Activated naive CD4-positive, alpha-beta T cell treated with Interleukin-2 at 50 U/mL for 16 hours (primary cell): ENCODE results near the gene ALKBH3.
A peak's percentile ranks its signal among the peaks of the same experiment; 100 is the strongest.

Experiments used
- DNase-seq: peaks from one replicate; pipeline ENCODE4 v3.0.0-alpha.2; 2020

ALKBH3 gene

DNA sequence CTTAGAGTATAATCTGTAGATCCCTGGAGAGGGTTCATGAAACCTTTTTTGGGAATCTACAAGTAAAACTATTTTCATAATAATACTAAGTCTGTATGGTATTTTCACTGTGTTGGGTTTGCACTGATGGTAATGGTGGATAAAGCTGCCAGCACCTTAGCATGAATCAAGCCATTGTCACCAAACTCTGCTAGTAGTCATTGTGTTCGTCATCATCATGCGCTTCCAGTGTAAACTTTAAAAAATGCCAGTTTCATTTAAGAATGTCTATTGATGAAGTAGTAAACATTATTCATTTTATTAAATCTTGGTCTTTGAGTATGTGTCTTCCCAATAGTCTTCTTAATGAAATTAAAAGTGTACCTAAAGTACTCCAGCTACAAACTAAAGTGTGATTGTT, 15.0 kb downstream of the ALKBH3 start:
- no peak for DNase-seq

DNA sequence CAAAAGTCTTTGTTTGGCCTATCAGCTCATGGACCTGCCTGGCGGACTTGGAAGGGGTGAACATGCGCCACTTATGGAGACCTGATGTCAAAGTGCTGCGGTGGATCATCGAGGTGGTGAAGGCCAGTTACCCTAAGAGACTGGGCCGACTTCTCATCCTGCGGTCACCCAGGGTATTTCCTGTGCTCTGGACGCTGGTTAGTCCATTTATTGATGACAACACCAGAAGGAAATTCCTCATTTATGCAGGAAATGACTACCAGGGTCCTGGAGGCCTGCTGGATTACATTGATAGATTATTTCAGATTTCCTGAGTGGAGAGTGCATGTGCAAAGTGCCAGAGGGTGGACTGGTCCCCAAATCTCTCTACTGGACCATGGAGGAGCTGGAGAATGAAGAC, 17.9 kb downstream of the ALKBH3 start:
- no peak for DNase-seq

DNA sequence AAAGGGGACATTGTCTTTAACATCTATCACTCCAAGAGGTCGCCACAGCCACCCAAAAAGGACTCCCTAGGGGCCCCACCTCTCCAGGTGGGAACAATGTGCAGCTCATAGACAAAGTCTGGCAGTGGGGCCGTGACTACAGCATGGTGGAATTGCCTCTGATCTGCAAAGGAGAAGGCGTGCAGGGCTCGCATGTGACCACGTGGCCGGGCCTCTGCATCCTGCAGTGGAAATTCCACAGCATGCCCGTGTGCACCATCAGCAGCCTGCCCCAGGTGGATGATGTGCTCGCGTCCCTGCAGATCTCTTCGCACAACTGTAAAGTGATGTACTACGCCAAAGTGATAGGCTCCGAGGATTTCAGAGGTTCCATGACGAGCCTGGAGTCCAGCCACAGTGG, 18.5 kb downstream of the ALKBH3 start:
- DNase-seq, result no peak

DNA sequence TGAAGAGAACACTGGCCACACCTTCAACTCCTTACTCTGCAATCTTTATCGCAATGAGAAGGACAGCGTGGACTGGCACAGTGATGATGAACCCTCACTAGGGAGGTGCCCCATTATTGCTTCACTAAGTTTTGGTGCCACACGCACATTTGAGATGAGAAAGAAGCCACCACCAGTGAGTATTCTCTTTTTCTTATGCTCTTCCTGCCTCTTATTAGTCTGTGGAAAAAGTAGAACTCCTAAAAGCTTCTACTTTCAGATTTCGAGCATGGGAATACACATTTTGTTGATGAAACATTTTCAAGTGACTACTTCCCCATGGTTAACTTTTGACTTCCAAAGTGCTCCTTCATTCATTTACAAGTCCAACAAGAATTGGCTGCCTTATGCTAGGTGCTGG, 20.9 kb downstream of the ALKBH3 start:
- no peak for DNase-seq

DNA sequence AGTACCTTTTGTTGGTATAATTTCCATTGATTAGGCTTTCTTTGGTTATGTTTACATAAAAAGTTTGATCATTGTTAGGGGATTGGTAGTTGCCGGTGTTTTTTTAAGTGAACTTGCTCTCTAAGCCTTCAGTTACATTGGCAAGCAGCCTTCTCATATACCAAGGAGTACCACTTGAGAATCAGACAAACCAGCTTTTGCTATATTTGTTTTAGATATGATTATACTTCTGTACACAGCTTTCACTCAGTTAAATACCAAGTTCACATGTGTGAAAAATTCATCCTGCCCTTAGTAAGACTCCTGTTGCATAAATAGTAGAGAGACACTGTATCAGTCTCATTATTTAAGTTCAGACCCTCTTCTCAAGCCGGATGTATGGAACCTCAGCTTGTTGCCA, 22.4 kb downstream of the ALKBH3 start:
- no peak for DNase-seq

DNA sequence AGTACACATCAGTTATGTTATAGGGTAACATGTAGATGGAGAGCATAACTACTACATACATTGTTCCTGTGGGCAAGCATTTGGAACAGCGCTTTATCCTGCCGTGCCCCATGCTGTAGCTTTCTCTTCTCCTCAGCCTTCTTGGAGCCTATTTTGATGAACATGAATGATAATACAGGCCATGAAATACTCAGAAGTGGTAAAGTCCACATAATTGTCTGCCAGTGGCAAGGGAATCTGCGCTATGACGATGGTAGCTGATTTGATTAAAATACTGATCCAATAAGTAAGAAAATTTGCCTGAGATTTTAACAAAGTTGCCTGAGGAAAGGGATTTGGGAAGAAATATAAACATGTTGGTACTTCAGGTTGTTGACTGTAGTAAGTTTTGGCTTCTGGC, 23.3 kb downstream of the ALKBH3 start:
- no peak for DNase-seq

DNA sequence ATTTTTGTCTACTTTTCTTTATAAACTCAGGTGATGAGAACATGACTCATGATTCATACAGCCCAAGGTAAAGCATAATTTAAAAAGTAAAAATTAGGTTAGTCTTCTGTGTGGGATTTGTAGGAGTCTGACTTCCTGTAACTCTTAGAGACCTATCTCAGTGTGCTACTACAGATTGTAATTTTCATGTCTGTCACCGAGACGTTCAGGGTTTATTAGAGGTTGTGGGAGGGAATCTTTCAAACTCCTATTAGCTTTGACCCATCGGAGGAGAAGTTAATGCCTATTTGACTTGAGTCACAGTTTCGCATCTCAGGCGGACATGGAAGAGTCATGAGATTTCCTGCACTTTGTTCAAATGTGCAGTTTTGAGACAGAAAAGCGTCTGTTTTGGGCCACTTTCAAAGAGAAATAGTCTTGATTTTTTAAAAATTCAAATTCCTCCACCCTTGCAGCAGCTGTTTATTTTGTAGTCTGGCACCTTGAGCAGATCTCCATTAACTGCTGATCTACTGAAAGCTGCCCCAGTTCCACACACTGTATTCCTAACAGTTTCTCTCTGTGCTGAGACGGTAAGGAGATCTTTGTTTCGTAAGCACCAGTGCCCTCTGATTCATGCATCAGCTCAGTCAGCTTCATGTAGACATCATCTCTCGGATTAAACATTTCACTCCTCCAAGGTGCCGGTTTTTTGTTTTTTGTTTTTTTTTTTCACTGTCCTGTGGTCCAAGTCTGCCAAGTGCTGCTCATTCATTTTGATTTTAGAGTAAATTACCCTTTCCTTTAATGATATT, 24.3 kb downstream of the ALKBH3 start:
- DNase-seq, result no peak

DNA sequence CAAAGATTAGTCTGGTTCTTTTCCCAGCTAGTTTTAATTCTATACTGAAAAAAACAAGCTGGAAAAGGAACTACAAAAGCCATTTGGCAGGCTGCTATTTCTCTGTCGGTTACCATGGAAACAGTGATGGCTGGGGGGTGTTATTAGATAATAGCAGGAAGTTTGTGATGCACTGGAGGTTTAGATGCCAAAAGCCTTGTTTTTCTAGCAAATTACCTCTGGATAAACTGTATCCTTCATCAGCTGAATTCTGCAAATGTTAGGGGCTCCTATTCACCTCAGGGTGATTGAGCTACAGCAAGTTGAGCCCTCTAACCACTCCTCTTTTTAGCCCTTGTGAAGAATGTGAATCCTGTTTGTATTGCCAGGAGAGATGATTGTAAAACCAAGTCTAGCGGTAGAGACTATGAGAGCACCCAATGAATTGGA, 25.2 kb downstream of the ALKBH3 start:
- DNase-seq, result no peak

DNA sequence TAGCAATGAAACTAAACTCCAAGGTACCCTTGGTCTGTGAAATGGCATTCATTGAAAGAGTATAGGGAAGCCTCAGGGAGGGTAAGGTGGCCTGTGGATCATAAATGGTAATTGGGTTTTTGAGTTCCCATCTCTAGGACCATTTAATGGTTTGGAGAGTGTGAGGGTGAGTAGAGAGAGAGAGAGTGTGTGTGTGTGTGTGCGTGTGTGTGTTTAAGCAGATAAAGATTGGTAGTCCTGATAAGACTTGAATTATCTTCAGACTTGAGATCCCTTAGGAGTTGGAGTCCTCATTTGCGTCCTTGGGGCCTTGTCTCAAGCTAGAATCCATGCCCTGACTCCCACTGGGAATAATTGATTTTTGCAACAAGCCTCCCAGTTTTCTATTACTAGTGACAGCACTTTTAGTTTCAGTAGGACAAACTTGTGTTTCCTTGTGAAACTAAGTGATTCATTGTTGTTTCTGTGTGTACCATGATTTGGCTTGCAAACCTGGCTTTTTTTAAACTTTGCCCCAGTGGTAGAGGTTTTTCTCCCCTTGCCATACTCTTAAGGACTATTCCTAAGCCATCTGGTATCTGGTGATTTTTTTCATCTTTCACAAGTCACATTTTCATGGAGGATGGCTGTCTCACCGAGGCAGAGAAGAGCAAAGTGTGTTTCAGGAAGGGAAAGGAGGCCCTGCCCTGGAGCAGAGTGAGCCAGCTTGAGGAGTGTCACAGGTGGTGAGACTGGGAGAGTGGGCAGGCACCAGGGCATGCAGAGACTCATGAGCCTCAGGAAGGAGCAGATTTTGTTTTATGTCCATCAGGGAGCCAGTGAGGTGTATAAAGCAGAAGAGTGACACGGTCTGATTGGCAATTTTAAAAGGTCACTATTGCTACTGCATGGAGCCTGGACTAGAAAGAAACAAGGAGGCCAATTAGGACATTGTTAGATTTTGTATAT, 26.7 kb downstream of the ALKBH3 start:
- DNase-seq, result no peak

DNA sequence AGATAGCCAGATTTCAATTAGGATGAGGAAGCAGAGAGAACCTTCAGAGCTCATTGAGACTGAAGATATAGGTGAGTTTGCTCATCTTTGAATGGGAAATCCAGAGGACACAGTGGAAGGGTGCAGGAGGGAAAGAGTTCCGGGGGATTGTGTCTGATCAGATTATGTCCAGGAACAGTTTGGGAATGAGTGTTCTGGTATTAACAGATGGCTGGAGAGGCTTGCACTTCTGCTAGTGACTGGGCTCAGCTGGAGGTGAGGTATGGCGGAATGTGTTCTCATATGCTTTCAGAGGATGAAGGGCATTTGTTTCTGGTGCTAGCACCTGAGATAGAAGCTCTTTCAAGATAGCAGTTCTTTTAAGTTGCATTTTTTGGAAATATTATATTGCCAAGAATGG, 27.6 kb downstream of the ALKBH3 start:
- no peak for DNase-seq

DNA sequence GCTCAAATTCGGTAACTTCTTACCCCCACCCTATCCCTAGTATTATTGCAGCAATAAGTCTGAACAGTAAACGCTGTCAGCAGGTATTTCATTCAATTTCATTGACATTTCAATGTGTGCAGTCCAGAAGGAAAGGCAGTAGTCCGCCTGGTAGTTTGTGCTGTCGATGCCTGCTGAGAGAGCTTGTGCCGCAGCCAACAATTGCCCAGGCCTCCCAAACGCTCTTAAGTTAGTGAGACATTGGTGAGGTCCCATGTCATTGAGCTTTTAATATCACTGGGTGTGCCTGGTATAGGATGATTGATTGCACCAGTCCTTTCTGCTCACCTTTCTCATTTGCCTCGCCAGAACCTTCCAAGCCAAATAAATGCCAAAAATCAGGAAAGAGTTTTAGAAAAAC, 28.1 kb downstream of the ALKBH3 start:
- no peak for DNase-seq

DNA sequence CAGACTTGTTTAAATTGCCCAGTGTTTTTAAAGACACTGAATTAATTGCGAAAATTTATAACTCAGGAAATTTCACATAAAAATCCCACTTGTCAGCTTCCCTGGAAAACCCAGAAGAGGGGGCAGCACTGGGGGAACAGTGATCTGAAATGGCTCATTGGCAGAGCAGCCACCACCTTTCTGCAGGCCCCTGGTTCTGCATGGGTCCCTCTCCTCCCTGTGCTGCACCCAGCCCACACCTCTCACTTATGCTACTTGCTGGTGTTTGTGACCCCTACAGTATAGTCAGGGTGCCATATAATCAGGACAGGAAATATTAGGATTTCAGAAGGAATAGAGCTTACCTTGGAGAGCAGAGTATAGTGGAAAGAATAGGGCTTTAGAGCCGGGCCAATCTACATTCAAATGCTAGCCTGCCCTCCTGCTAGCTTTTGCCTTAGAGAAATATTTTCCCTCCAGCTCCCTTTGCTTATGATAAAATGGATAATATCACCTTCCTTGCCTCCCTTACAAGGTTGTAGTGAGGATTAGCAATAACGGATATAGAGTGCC, 33.3 kb downstream of the ALKBH3 start:
- DNase-seq, result no peak

DNA sequence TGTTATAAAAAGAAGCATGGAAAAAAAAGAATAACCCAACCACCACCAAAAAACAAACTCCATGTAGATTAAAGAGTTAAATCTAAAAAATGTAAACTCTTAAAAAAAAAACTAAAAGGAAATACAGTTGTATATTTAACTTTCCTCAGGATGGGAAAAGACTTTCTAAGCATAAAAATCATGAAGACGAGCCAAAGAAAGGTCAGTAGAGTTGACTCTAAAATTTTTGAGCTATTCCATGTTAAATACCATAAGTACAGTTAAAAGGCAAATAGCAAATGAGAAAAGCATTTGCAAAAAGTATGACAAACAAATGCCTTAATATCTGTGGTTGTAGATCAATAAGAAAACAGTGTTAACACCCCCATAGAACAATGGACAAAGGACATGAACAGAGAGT, 33.8 kb downstream of the ALKBH3 start:
- DNase-seq, result no peak

DNA sequence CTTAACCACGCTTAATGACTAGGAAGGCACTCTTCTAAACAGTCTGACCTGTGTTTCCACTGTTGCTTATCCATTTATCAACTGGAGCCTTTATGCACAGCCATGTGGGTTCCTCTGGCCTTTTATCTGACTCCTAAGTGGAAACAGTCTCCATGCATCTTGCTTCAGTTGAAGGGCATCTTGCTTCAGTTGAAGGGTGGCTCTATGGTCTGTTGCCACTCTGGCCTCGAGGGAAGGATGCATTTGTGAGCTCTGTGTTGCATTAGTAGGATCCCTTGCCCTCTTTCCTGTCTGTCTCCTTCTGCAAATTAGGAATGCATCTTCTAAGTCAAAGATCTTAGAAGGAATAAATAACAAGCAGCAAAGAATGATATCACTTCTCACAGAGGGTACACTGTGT, 36.0 kb downstream of the ALKBH3 start:
- no peak for DNase-seq

DNA sequence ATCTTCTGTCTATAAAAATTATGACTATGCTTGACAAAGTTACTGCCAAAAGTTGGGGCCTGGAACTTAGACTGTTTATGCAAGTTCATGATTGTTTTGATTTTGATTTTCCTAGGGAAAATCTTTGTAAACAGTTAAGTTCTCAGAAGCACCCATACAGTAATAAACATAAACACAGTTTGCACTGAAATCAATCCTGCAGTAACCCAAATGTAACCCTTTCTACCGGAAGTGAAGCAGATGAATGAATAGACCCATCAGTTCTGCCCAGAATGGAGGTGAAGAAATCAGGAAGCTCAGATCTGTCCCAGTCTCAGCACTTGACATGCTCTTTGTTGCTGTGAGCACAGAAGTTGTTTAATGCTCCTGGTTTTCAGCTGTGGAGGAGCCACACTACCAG, 37.2 kb downstream of the ALKBH3 start:
- DNase-seq, result no peak

DNA sequence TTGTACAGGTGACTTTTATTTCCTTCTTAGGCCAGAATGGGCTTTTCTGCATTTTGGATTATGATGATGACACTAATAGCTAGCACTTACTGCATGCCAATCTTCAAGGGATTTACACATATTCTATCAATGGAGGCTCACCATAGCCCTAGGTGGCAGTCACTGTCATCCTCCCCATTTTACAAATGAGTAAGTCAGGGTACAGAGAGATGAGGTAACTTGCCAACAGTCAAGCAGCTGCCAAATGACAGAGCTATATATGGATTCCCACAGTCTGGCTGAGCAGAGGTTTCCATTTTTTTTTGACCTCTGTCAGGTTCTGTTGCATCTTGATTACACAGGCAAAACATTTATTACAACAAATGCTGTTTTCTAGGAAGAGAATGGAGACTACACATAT, 38.0 kb downstream of the ALKBH3 start:
- no peak for DNase-seq

DNA sequence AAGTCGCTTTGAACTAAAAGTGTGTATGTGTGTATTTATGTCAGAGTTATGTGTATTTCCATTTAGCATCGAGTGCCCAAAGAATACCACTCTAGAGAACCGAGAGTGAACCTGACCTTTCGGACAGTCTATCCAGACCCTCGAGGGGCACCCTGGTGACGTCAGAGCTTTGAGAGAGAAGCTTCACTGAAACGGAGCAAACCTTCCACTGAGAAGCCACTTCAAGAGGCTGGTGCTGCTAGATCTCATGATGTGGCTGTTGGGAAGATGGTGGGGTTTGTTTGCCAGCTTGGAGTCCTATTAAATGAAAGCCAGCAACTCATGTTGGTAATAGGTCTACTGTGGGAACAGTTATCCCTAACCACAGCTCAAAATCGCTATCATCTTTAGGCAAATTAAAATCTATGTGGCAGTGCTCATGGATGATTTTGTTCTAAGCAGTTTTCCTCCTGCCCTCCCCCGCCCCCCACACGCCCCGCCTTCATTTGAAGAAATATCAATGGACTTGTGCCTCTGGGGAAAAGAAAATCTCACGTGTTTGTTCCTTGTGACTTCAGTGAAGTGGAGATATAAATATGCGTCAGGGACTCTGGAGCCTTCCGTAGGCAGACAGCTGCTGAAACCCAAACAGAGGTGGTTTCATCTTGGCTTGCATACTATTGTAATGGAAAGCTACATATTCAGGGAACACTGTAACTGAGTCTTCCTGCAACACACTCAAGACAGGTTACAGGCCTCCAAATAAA, 39.4 kb downstream of the ALKBH3 start:
- DNase-seq, result no peak

DNA sequence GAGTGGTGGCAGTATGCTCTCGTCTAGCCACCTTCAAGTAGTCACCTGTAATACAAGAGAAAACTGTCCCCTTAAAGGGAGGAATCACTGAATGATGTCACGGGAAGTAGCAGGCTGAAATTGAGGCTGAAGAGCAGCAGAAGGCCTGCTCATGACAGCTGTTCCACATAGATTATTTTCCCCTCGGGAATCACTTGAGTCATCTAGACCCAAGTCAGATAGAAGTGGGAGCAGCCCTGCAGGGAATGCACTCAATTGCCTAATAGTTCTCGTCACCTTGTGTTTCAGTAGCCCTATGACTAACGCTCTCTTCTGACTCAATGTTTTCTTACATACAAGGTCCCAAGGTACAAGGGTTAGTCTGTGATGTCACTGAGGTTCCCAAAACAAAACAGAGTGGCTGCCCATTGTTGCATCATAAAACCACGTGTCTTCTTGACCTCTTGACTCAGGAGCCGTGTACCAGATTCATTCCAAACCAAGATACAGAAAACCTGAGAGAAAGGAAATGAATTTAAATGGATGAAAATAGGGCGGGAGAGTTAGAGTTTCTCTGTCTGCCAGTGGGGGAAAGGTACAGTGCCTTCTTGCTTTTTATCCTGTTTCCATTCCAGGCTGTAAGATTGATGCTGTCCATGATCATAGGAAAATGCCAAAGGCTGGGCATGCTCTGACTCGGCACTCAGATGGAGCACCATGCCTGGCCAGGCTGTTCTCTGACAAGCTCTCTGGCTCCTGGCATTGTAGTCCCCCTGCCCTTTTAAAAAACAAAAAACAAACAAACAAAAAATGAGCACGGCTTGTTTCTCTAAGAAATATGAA, 40.2 kb downstream of the ALKBH3 start:
- peak; percentile 13 for DNase-seq

DNA sequence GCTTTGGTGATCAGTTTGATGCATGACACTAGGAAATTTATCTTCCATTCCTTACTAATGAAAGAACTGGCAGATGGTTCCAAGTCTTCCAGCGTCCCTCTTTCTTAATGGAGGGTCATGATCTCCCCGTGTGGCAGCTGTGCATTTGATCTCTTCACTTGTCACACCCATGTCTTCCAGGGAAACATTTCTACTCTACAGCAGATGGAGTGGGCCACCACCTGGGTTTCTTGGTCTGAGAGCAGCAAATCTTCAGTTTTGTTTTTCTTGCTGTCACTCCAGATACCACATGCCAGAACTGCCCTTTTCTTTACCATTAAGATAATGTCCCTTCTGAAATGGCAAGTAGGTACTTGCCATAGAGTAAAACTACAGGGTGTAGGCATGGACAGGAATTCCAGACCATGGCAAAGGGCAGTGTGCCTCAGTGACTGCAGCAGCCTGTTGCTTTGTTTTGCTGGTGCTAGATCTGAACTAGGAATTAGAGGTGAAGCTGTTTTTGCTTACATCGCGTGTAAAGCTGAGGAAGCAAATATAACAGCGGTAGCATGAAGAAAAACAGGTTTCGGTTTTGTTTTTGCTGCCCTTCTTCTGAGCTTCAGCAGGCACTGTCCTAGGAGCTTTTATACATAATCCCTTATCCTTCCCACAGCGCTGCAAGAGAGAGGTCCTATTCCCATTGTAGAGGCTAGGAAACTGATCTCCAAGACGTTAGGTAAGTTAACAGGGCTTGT, 41.1 kb downstream of the ALKBH3 start:
- no peak for DNase-seq

DNA sequence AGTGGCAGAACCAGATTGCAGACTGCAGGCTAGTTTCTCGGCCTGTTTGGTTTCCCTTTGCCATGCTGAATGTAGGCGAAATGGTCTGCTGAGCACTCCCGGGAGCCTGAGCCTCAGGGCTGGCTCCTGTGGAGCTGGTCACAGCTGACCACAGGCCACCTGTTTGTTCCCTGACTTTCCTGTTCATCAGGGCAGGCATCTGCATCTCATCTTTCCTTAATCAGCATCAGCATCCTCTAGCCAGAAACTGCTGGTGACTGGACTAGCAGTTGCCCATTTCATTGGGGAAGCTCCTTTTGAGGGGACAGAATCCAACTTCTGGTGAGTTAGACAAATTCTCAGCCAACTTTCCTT, 41.6 kb downstream of the ALKBH3 start:
- DNase-seq, result no peak

DNA sequence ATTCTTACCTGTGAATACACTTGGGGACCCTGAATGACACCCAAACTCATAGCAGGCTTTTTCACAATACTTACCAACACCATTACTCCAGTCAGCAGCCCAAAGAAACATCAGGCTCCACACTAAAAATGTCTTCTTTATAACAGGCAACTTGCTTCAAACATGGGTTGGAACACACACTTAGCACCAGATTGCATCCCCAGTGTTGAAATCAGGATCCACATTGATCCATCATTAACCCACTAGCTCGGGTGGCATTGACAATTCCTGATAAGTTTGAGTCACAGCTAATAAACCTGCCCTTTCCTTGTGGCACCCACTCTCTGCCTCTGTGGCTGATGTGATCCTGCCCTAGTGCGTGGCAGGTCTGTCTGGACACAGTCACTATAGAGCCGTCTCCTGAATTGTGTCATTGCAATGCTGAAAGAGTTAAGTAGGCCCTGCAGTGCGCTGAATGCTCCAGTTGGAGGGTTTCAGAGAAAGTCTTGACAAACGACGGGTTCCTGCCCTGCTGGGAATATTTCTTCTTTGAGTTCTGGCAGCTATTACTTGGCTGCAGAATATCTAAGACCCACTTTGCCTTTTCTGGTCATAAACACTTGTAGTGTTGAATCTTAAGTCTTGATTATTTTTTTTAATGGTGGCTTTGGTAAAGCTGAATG, 42.2 kb downstream of the ALKBH3 start:
- no peak for DNase-seq
